HEK293 (cell line): Measurements from ENCODE around the gene ADAMTS2.

Experiments used
- CTCF ChIA-PET: fragments of 350-600 bp; formaldehyde crosslinking; extraction: SDS; loops from one replicate; lab custom pipeline; 2021; ENCODE audit warnings: antibody characterized with exemption; lab: Yijun Ruan, JAX
- POLR2A ChIA-PET: fragments of 300-600 bp; formaldehyde crosslinking; extraction: SDS; loops from one replicate; lab custom pipeline; 2020; ENCODE audit warnings: antibody characterized with exemption, inconsistent platforms; lab: Yijun Ruan, JAX
- H3K27ac ChIP-seq: fragments of 200-500 bp; sonication (Bioruptor generic); 2 replicates; pipeline ENCODE4 v1.5.1; 2014; ENCODE audit warnings: low read depth, low read length, control low read depth, inconsistent platforms; ENCODE audit errors: extremely low read depth
- H3K36me3 ChIP-seq, 2 experiments: fragments of 200-500 bp in 1 of 2; sonication (Bioruptor generic) in 1 of 2; 1 replicate in 1 of 2; 2 replicates in 1 of 2; pipeline ENCODE4 v1.5.1; 2014 to 2017; ENCODE audit warnings: inconsistent platforms in 2 of 2, low read length in 2 of 2; ENCODE audit not compliant: control insufficient read depth in 2 of 2, insufficient read depth in 1 of 2
- H3K4me1 ChIP-seq: fragments of 200-500 bp; sonication (Bioruptor generic); 2 replicates; pipeline ENCODE4 v1.5.1; 2014; ENCODE audit warnings: mild to moderate bottlenecking, low read length, inconsistent platforms; ENCODE audit not compliant: control insufficient read depth, insufficient read depth
- H3K4me3 ChIP-seq: 2 replicates; pipeline ENCODE4 v1.5.1; 2011; ENCODE audit warnings: low read depth, mild to moderate bottlenecking, control low read depth, low read length, moderate library complexity
- H3K9me3 ChIP-seq: fragments of 200-500 bp; sonication (Bioruptor generic); 2 replicates; pipeline ENCODE4 v1.5.1; 2014; ENCODE audit warnings: low read depth, low read length, inconsistent platforms; ENCODE audit not compliant: control insufficient read depth, insufficient read depth
- CTCF ChIP-seq: fragments of 450-650 bp; formaldehyde crosslinking; IDR thresholded peaks from 2 replicates; pipeline ENCODE4 v1.5.1; 2016; ENCODE audit warnings: missing biosample characterization, missing genetic modification characterization
- HOXD13 ChIP-seq: sonication (generic); formaldehyde crosslinking; IDR thresholded peaks from 2 replicates; pipeline ENCODE4 v1.8.0; 2022; ENCODE audit warnings: missing genetic modification reagents, borderline replicate concordance
- INSM2 ChIP-seq: fragments of 450-650 bp; formaldehyde crosslinking; IDR thresholded peaks from 2 replicates; pipeline ENCODE4 v1.5.1; 2016; ENCODE audit warnings: missing biosample characterization, missing genetic modification characterization
- OVOL3 ChIP-seq: fragments of 450-650 bp; formaldehyde crosslinking; IDR thresholded peaks from 2 replicates; pipeline ENCODE4 v1.5.1; 2016; ENCODE audit warnings: missing biosample characterization, missing genetic modification characterization
- PRDM4 ChIP-seq: fragments of 450-650 bp; formaldehyde crosslinking; IDR thresholded peaks from 2 replicates; pipeline ENCODE4 v1.5.1; 2017; ENCODE audit warnings: missing biosample characterization, missing genetic modification characterization
- SP3 ChIP-seq: fragments of 450-650 bp; formaldehyde crosslinking; IDR thresholded peaks from 2 replicates; pipeline ENCODE4 v1.5.1; 2016; ENCODE audit warnings: missing biosample characterization, missing genetic modification characterization
- TCF7L2 ChIP-seq: IDR thresholded peaks from 2 replicates; pipeline ENCODE4 v1.6.1; 2011; ENCODE audit warnings: low read depth, mild to moderate bottlenecking, inconsistent platforms, low read length, moderate library complexity, borderline replicate concordance
- YY2 ChIP-seq: fragments of 450-650 bp; formaldehyde crosslinking; IDR thresholded peaks from 2 replicates; pipeline ENCODE4 v1.5.1; 2016; ENCODE audit warnings: missing biosample characterization, missing genetic modification characterization
- ZBTB17 ChIP-seq: fragments of 450-650 bp; formaldehyde crosslinking; IDR thresholded peaks from 2 replicates; pipeline ENCODE4 v1.5.1; 2016; ENCODE audit warnings: missing biosample characterization, missing genetic modification characterization
- ZBTB48 ChIP-seq: fragments of 450-650 bp; formaldehyde crosslinking; IDR thresholded peaks from 2 replicates; pipeline ENCODE4 v1.5.1; 2016; ENCODE audit warnings: missing biosample characterization, missing genetic modification characterization
- ZNF112 ChIP-seq: fragments of 450-650 bp; formaldehyde crosslinking; IDR thresholded peaks from 2 replicates; pipeline ENCODE4 v1.5.0; 2017; ENCODE audit warnings: missing biosample characterization, missing genetic modification characterization
- ZNF121 ChIP-seq: fragments of 450-650 bp; formaldehyde crosslinking; IDR thresholded peaks from 2 replicates; pipeline ENCODE4 v1.5.1; 2016; ENCODE audit warnings: missing biosample characterization, missing genetic modification characterization
- ZNF140 ChIP-seq: fragments of 450-650 bp; formaldehyde crosslinking; IDR thresholded peaks from 2 replicates; pipeline ENCODE4 v1.5.1; 2016; ENCODE audit warnings: missing biosample characterization, missing genetic modification characterization
- ZNF19 ChIP-seq: fragments of 450-650 bp; formaldehyde crosslinking; IDR thresholded peaks from 2 replicates; pipeline ENCODE4; 2016; ENCODE audit warnings: missing biosample characterization, missing genetic modification characterization, low read depth
- ZNF202 ChIP-seq: fragments of 450-650 bp; formaldehyde crosslinking; IDR thresholded peaks from 2 replicates; pipeline ENCODE4 v1.5.1; 2016; ENCODE audit warnings: missing biosample characterization, missing genetic modification characterization, borderline replicate concordance
- ZNF239 ChIP-seq: fragments of 450-650 bp; formaldehyde crosslinking; IDR thresholded peaks from 2 replicates; pipeline ENCODE4 v1.5.1; 2016; ENCODE audit warnings: missing biosample characterization, missing genetic modification characterization
- ZNF341 ChIP-seq: fragments of 450-650 bp; formaldehyde crosslinking; IDR thresholded peaks from 2 replicates; pipeline ENCODE4; 2016; ENCODE audit warnings: low read depth, missing biosample characterization, missing genetic modification characterization
- ZNF768 ChIP-seq: fragments of 450-650 bp; formaldehyde crosslinking; IDR thresholded peaks from 2 replicates; pipeline ENCODE4 v1.5.1; 2018; ENCODE audit warnings: missing biosample characterization, mild to moderate bottlenecking, missing genetic modification characterization
- ZNF791 ChIP-seq: fragments of 450-650 bp; formaldehyde crosslinking; IDR thresholded peaks from 2 replicates; pipeline ENCODE4 v1.5.1; 2016; ENCODE audit warnings: missing biosample characterization, missing genetic modification characterization
- ZXDB ChIP-seq: fragments of 450-650 bp; formaldehyde crosslinking; IDR thresholded peaks from 2 replicates; pipeline ENCODE4 v1.5.1; 2016; ENCODE audit warnings: missing biosample characterization, missing genetic modification characterization

ADAMTS2 gene

GRCh38 chr5:179382486-179382885 lies 37.2 kb upstream of the ADAMTS2 start:
- H3K4me3 ChIP-seq, result no peak overlapping the region
- H3K9me3 ChIP-seq, result no peaks in the 10 kb centered on the region
- no peaks in the 10 kb centered on the region for H3K36me3 ChIP-seq
- POLR2A ChIA-PET, result no interaction called here
- CTCF ChIA-PET, result no interaction called here
- no peak overlapping the region for H3K27ac ChIP-seq
- TF ChIP-seq ZNF19 (tag by site-specific recombination) (no peak), ZXDB (no peak), OVOL3 (tag by site-specific recombination) (no peak), ZNF202 (no peak), ZNF121 (tag by site-specific recombination) (no peak), ZBTB17 (tag by site-specific recombination) (no peak)
- TF ChIP-seq, all 188 proteins: peak for 0
- no peaks in the 10 kb centered on the region for H3K4me1 ChIP-seq

GRCh38 chr5:179381691-179382090 lies 36.4 kb upstream of the ADAMTS2 start:
- no peaks in the 10 kb centered on the region for H3K4me1 ChIP-seq
- no peaks in the 10 kb centered on the region for H3K9me3 ChIP-seq
- no peak overlapping the region for H3K4me3 ChIP-seq
- CTCF ChIA-PET, result no interaction called here
- H3K36me3 ChIP-seq, result no peaks in the 10 kb centered on the region
- TF ChIP-seq SP3 (tag by site-specific recombination) (no peak), PRDM4 (no peak), YY2 (tag by site-specific recombination) (no peak), INSM2 (no peak), ZBTB48 (no peak), ZNF239 (tag by site-specific recombination) (no peak), CTCF (tag by site-specific recombination) (no peak), ZNF140 (tag by site-specific recombination) (no peak), TCF7L2 (no peak), ZNF791 (tag by site-specific recombination) (no peak), ZNF341 (tag by site-specific recombination) (no peak), ZNF112 (no peak), HOXD13 (no peak), ZNF768 (tag by site-specific recombination) (no peak)
- TF ChIP-seq, all 188 proteins: peak for 0
- POLR2A ChIA-PET, result no interaction called here
- no peak overlapping the region for H3K27ac ChIP-seq
